H9 (cell line): ENCODE data around the gene UBQLN4. TPM values are rescaled to one million over a fixed set of nuclear protein-coding genes. Genes with fewer than 3 reads are reported as not detected.

ENCODE experiments used
- DNase-seq: peaks from one replicate; pipeline ENCODE4 v3.0.0-alpha.2; 2017
- H2AFZ ChIP-seq: one replicate; pipeline ENCODE4 v1.6.1; 2013; ENCODE audit warnings: mild to moderate bottlenecking, low read length, control low read depth, moderate library complexity
- H2AK5ac ChIP-seq: 2 replicates; pipeline ENCODE4 v1.6.1; 2013; ENCODE audit warnings: low read length, control low read depth, mixed read lengths; ENCODE audit not compliant: insufficient read length
- H2BK120ac ChIP-seq: one replicate; pipeline ENCODE4 v1.6.1; 2013; ENCODE audit warnings: low read depth, mild to moderate bottlenecking, low read length, control low read depth, inconsistent platforms; ENCODE audit not compliant: poor library complexity, severe bottlenecking
- H2BK12ac ChIP-seq: 2 replicates; pipeline ENCODE4 v1.6.1; 2013; ENCODE audit warnings: low read length, control low read depth, mixed read lengths, low read depth; ENCODE audit not compliant: insufficient read length
- H2BK15ac ChIP-seq: 2 replicates; pipeline ENCODE4 v1.6.1; 2013; ENCODE audit warnings: low read depth, low read length, control low read depth
- H2BK20ac ChIP-seq: one replicate; pipeline ENCODE4 v1.6.1; 2013; ENCODE audit warnings: low read depth, mild to moderate bottlenecking, low read length, control low read depth, inconsistent platforms; ENCODE audit not compliant: poor library complexity, severe bottlenecking
- H2BK5ac ChIP-seq: 2 replicates; pipeline ENCODE4 v1.6.1; 2013; ENCODE audit warnings: low read length, control low read depth, mixed read lengths; ENCODE audit not compliant: insufficient read length
- H3K14ac ChIP-seq: 2 replicates; pipeline ENCODE4 v1.6.1; 2013; ENCODE audit warnings: low read length, control low read depth; ENCODE audit not compliant: insufficient read depth
- H3K18ac ChIP-seq: 2 replicates; pipeline ENCODE4 v1.6.1; 2013; ENCODE audit warnings: low read depth, mild to moderate bottlenecking, mixed read lengths, low read length, control low read depth; ENCODE audit not compliant: insufficient read length
- H3K23ac ChIP-seq: 2 replicates; pipeline ENCODE4 v1.6.1; 2013; ENCODE audit warnings: low read length, control low read depth, mixed read lengths, low read depth; ENCODE audit not compliant: insufficient read length
- H3K23me2 ChIP-seq: 2 replicates; pipeline ENCODE4 v1.6.1; 2013; ENCODE audit warnings: low read depth, mild to moderate bottlenecking, mixed read lengths, low read length, control low read depth; ENCODE audit not compliant: insufficient read length, poor library complexity, severe bottlenecking
- H3K27ac ChIP-seq: 2 replicates; pipeline ENCODE4 v1.5.1; 2013; ENCODE audit warnings: low read length, control low read depth, mixed read lengths, low read depth; ENCODE audit not compliant: insufficient read length
- H3K27me3 ChIP-seq: 2 replicates; pipeline ENCODE4 v1.6.1; 2013; ENCODE audit warnings: low read length, control low read depth, inconsistent platforms; ENCODE audit not compliant: insufficient read depth
- H3K4ac ChIP-seq: 2 replicates; pipeline ENCODE4 v1.6.1; 2013; ENCODE audit warnings: low read depth, mild to moderate bottlenecking, control low read depth, inconsistent platforms, low read length, moderate library complexity
- H3K4me1 ChIP-seq: 2 replicates; pipeline ENCODE4 v1.6.1; 2013; ENCODE audit warnings: low read length, control low read depth, inconsistent platforms; ENCODE audit not compliant: insufficient read depth
- H3K4me2 ChIP-seq: 2 replicates; pipeline ENCODE4 v1.6.1; 2013; ENCODE audit warnings: low read length, control low read depth, mixed read lengths; ENCODE audit not compliant: insufficient read length, insufficient read depth
- H3K56ac ChIP-seq: 2 replicates; pipeline ENCODE4 v1.6.1; 2013; ENCODE audit warnings: low read depth, mild to moderate bottlenecking, mixed read lengths, low read length, control low read depth; ENCODE audit not compliant: insufficient read length
- H3K79me1 ChIP-seq: 2 replicates; pipeline ENCODE4 v1.6.1; 2013; ENCODE audit warnings: low read depth, mild to moderate bottlenecking, moderate library complexity, low read length, control low read depth, inconsistent platforms; ENCODE audit not compliant: insufficient read depth, poor library complexity, severe bottlenecking
- H3K79me2 ChIP-seq: 2 replicates; pipeline ENCODE4 v1.6.1; 2013; ENCODE audit warnings: low read length, control low read depth, inconsistent platforms; ENCODE audit not compliant: insufficient read depth
- H3K9ac ChIP-seq: 2 replicates; pipeline ENCODE4 v1.6.1; 2013; ENCODE audit warnings: low read length, control low read depth, mixed read lengths; ENCODE audit not compliant: insufficient read length; ENCODE audit errors: extremely low read depth
- H3K9me3 ChIP-seq: one replicate; pipeline ENCODE4 v1.6.1; 2013; ENCODE audit warnings: low read depth, low read length, inconsistent platforms; ENCODE audit not compliant: control insufficient read depth
- H3T11ph ChIP-seq: one replicate; pipeline ENCODE4 v1.6.1; 2013; ENCODE audit warnings: mild to moderate bottlenecking, low read length, control low read depth, inconsistent platforms
- H4K20me1 ChIP-seq: one replicate; pipeline ENCODE4 v1.6.1; 2013; ENCODE audit not compliant: control insufficient read depth, insufficient read length, insufficient read depth
- H4K5ac ChIP-seq: 2 replicates; pipeline ENCODE4 v1.6.1; 2013; ENCODE audit warnings: low read depth, mild to moderate bottlenecking, mixed read lengths, low read length, control low read depth; ENCODE audit not compliant: insufficient read length
- H4K8ac ChIP-seq: replicated peaks from 2 replicates; pipeline ENCODE4 v1.6.1; 2013; ENCODE audit warnings: low read length, control low read depth, mixed read lengths, low read depth; ENCODE audit not compliant: insufficient read length
- H4K91ac ChIP-seq: 2 replicates; pipeline ENCODE4 v1.6.1; 2013; ENCODE audit warnings: low read depth, mild to moderate bottlenecking, moderate library complexity, mixed read lengths, low read length, control low read depth; ENCODE audit not compliant: insufficient read length
- H3K27ac Mint-ChIP-seq, 3 experiments: 2 replicates in 2 of 3; 3 replicates in 1 of 3; pipeline ENCODE4 v1.8.0; 2020 to 2021; ENCODE audit warnings: mixed read lengths in 3 of 3, mild to moderate bottlenecking in 1 of 3, moderate library complexity in 1 of 3
- H3K27me3 Mint-ChIP-seq: 2 replicates; pipeline ENCODE4 v1.8.0; 2021; ENCODE audit warnings: low read depth, mild to moderate bottlenecking, moderate library complexity, mixed read lengths
- H3K36me3 Mint-ChIP-seq, 3 experiments: 2 replicates in 2 of 3; 3 replicates in 1 of 3; pipeline ENCODE4 v1.8.0; 2020 to 2021; ENCODE audit warnings: low read depth in 3 of 3, mixed read lengths in 3 of 3; ENCODE audit not compliant: insufficient read depth in 1 of 3
- H3K4me1 Mint-ChIP-seq, 2 experiments: 2 replicates each; pipeline ENCODE4 v1.8.0; 2020; ENCODE audit warnings: mixed read lengths in 2 of 2
- H3K4me3 Mint-ChIP-seq, 2 experiments: 2 replicates in 1 of 2; 3 replicates in 1 of 2; pipeline ENCODE4 v1.8.0; 2020 to 2021; ENCODE audit warnings: mild to moderate bottlenecking in 2 of 2, mixed read lengths in 2 of 2, moderate library complexity in 1 of 2
- H3K9me3 Mint-ChIP-seq, 2 experiments: 2 replicates in 1 of 2; 3 replicates in 1 of 2; pipeline ENCODE4 v1.8.0; 2020; ENCODE audit warnings: mild to moderate bottlenecking in 2 of 2, mixed read lengths in 2 of 2, moderate library complexity in 1 of 2
- WGBS: extraction: QIAGEN DNeasy Blood & Tissue Kit; methylation state at CpG from one replicate; pipeline ENCODE4 v1.1.7; 2013; ENCODE audit warnings: missing lambda C conversion rate, low lambda C conversion rate, mixed read lengths; ENCODE audit not compliant: insufficient read length; ENCODE audit errors: extremely low coverage; 5-methylcytosine and 5-hydroxymethylcytosine counted together
- total RNA-seq: library from RNA; stranded (reverse); gene quantifications from 2 replicates; pipeline ENCODE4 v1.2.1, GENCODE V29; 2021
- TF ChIP-seq, protein P1 (sequence below): fragments of 200-600 bp; sonication (generic); conservative IDR thresholded peaks from 3 replicates; pipeline ENCODE4 v1.8.0; 2021; ENCODE audit warnings: antibody characterized with exemption, mild to moderate bottlenecking

UBQLN4 gene
- total RNA-seq, 1 experiment from 2014 or later: 49.4 TPM

DNA sequence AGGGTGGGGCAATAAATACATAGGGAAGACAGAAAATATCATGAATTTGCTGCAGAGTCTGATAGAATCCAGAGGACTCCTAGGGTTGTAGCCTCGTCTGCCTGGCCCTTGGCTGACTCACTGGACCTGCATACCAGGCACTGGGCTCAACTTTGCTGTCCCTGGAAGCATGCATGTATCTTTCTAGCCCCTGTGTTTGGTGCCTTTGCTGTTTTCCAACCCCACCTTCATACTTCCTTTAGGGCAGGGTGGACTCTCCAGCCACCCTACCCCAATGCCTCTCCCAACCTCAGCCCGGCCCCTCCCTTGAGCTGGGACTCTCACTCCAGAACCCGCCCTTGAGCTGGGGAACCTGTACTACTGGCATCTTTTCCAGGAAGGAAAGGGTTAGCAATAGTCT is 8.6 kb upstream of the UBQLN4 start:
- Histone ChIP-seq H2BK20ac (no peak overlapping the region), H3K23me2 (peaks cover 4% of the 10 kb centered on the region), H2BK15ac (no peak overlapping the region), H3K4me1 (no peaks in the 10 kb centered on the region), H3K23ac (no peak overlapping the region), H3K9me3 (no peaks in the 10 kb centered on the region), H4K91ac (no peak overlapping the region), H3K56ac (no peak overlapping the region), H3K9ac (no peak overlapping the region), H3K27me3 (no peaks in the 10 kb centered on the region), H3K79me1 (no peaks in the 10 kb centered on the region), H2AK5ac (no peak overlapping the region), H3T11ph (no peak overlapping the region), H3K4ac (no peak overlapping the region), H3K79me2 (no peaks in the 10 kb centered on the region), H2BK12ac (no peak overlapping the region), H4K20me1 (no peaks in the 10 kb centered on the region), H3K4me2 (no peak overlapping the region), H2BK120ac (no peak overlapping the region), H2AFZ (no peak overlapping the region), H3K14ac (no peak overlapping the region), H2BK5ac (no peak overlapping the region), H3K18ac (no peak overlapping the region), H3K27ac (no peak overlapping the region), H4K5ac (no peak overlapping the region), H4K8ac (no peak overlapping the region)
- no peaks in the 10 kb centered on the region; a peak in 1 of 5 replicates for H3K9me3 Mint-ChIP-seq
- peaks cover 6 to 16% (median 14%) of the 10 kb centered on the region in 3 experiments; a peak in 5 of 7 replicates for H3K36me3 Mint-ChIP-seq
- TF ChIP-seq, protein P1, sequence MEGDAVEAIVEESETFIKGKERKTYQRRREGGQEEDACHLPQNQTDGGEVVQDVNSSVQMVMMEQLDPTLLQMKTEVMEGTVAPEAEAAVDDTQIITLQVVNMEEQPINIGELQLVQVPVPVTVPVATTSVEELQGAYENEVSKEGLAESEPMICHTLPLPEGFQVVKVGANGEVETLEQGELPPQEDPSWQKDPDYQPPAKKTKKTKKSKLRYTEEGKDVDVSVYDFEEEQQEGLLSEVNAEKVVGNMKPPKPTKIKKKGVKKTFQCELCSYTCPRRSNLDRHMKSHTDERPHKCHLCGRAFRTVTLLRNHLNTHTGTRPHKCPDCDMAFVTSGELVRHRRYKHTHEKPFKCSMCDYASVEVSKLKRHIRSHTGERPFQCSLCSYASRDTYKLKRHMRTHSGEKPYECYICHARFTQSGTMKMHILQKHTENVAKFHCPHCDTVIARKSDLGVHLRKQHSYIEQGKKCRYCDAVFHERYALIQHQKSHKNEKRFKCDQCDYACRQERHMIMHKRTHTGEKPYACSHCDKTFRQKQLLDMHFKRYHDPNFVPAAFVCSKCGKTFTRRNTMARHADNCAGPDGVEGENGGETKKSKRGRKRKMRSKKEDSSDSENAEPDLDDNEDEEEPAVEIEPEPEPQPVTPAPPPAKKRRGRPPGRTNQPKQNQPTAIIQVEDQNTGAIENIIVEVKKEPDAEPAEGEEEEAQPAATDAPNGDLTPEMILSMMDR: no peak
- peak overlapping the region in 1 of 3 experiments; percentile 55; a peak in 2 of 7 replicates for H3K27ac Mint-ChIP-seq
- H3K4me3 Mint-ChIP-seq: peak overlapping the region; percentile 73 to 91
- no CpG with 5 or more reads among the region's 3 CpGs for WGBS
- peaks cover 1% of the 10 kb centered on the region for H3K27me3 Mint-ChIP-seq
- no peak for DNase-seq
- peaks cover 38 to 54% of the 10 kb centered on the region in 2 experiments for H3K4me1 Mint-ChIP-seq
